Erythroblast (primary cell): ENCODE results near the gene ERGIC2.
"Not testable (repeated sequence)": the region's sequence is repeated elsewhere in the genome, so short reads cannot be mapped to it uniquely, and the experiment has no call there.

Experiments
- DNase-seq, 2 experiments: peaks; one replicate each; lab custom pipeline; 2025; lab: John Stamatoyannopoulos, UW
- GATA1 ChIP-seq: IDR thresholded peaks from 2 replicates; pipeline ENCODE4 v1.6.1; 2011; ENCODE audit warnings: low read depth, mild to moderate bottlenecking, control low read depth, low read length, moderate library complexity
- POLR2A ChIP-seq: IDR thresholded peaks from 2 replicates; pipeline ENCODE4 v1.6.1; 2011; ENCODE audit warnings: mild to moderate bottlenecking, low read length

ERGIC2 gene

DNA sequence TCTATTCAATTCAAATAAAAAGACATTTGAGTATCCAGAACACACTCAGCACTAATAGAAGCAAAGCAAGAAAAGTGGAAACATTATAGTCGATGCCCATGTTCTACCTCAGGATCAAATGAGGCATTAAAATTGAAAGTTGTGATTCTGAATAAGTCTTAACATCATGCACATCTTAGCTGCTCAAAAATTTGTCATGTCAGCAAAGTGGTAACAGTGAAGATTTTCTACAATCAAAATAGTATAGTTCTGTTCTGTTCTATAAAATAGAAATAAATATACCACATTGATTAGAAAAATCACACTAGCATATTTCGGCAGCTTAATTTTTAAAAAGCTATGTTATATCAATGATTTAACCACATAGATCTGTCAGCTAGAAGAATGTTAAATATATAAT is 74.7 kb downstream of the ERGIC2 start:
- TF ChIP-seq GATA1 (no peak), POLR2A (no peak)
- DNase-seq = no peak

DNA sequence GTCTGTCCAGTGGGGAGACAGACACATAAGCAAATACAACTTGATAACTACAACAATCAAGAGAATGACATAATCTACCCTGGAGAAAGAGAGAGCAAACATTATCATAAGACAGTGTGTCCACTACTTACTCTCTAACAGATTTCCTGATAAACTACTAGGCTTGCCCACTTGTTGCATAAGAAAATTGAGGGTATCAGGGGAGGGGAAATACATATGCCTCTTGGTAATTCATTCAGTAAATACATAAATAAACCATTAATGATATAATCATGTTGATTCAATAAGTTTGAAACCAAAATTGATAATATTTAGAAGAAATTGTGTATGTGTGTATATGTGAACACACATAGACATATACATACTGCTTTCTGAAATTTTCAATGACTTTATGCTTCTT is 76.6 kb downstream of the ERGIC2 start:
- DNase-seq = no peak
- no peak for TF ChIP-seq POLR2A
- TF ChIP-seq GATA1 = no peak

DNA sequence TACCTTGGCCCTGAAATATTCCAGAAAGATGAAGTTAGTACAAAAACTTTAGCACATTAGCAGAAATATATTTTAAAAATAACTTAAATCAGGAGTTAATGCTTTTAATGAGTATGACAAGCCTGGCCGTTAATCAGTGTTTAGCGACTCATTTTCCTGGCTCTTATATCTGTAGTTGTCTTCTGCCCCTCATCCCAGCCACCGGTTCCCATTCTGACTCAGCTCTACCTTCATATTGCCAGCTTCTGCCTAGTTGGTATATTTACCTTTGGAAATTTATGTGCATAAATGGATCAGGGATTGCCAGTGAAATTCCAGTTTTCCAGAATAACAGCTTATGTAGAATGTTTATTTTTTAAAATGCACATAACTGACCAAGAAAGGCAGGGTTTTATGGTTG is 79.9 kb downstream of the ERGIC2 start:
- DNase-seq = no peak
- TF ChIP-seq GATA1 (no peak), POLR2A (no peak)

- no peak for DNase-seq
- no peak for TF ChIP-seq POLR2A
- no peak for TF ChIP-seq GATA1
These were observed 81.3 kb downstream of the ERGIC2 start for GRCh38 chr12:29299633-29300032.

GRCh38 chr12:29291226-29291625 is 89.7 kb downstream of the ERGIC2 start:
- TF ChIP-seq GATA1 = no peak
- no peak for TF ChIP-seq POLR2A
- no peak for DNase-seq

- DNase-seq = not testable (repeated sequence)
These were observed 90.5 kb downstream of the ERGIC2 start for GRCh38 chr12:29290475-29290874.

GRCh38 chr12:29288031-29288430 is 92.9 kb downstream of the ERGIC2 start:
- no peak for TF ChIP-seq POLR2A
- TF ChIP-seq GATA1 = no peak
- DNase-seq = no peak

DNA sequence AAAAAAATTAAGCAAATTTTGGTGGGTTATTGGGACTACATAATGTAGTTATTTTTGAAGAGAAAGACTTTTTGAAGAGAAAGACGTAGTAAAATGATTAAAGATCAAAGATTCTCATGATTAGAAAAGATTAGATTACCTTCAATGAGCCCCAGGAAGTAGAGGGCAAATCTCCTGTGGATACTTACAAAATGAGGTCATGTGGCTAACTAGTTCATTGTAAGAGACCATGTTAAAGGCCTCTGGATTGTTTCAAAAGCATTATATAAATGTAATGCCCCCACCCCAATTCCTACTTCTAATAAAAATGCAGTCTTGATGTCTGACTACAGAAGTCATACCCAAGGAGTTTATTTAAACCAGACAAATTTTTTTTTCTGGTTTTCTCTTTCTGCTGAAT is 93.3 kb downstream of the ERGIC2 start:
- no peak for TF ChIP-seq GATA1
- no peak for TF ChIP-seq POLR2A

More for the DNA sequence above, 93.3 kb downstream of the ERGIC2 start:
- DNase-seq = no peak
